SW480 (cell line): ENCODE data around the gene ITGB3BP.
"Not testable (repeated sequence)": the region's sequence is repeated elsewhere in the genome, so short reads cannot be mapped to it uniquely, and the experiment has no call there.

ENCODE experiments used
- DNase-seq: peaks from one replicate; pipeline ENCODE4 v3.0.0-alpha.2; 2016; ENCODE audit warnings: low spot score

The ITGB3BP gene

GRCh38 chr1:63522891-63523728 lies at the start of gene ITGB3BP, which contains the start of gene EFCAB7:
ITGB3BP (minus strand) TSS chr1:63523225; CDS start chr1:63523133, 92 bp downstream.
EFCAB7 (plus strand) TSS chr1:63523525; CDS start chr1:63525573, 2,048 bp downstream.
- DNase-seq = peak; percentile 97

GRCh38 chr1:63572686-63573085 lies 49.7 kb upstream of the ITGB3BP start:
- not testable (repeated sequence) for DNase-seq

GRCh38 chr1:63569640-63570316 lies 46.8 kb upstream of the ITGB3BP start:
- no peak for DNase-seq

DNA sequence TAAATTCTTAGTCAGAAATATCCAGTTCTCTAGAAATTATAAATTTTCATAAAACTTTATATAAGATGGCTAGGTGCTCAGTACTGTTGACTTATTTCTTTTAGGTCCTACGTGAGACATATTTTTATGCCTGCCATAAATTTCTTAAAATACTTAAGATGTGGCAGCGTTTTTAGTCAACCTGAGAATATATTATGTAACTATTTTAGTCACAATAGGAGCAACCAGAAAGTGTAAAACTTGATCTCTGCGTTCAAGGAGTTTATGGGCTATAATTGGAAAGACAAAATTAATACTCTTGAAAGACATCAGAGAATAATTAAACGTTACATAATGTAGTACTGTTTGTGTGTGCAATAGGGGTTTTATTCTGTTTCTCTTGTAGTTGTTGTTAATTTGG lies 46.0 kb upstream of the ITGB3BP start:
- no peak for DNase-seq

DNA sequence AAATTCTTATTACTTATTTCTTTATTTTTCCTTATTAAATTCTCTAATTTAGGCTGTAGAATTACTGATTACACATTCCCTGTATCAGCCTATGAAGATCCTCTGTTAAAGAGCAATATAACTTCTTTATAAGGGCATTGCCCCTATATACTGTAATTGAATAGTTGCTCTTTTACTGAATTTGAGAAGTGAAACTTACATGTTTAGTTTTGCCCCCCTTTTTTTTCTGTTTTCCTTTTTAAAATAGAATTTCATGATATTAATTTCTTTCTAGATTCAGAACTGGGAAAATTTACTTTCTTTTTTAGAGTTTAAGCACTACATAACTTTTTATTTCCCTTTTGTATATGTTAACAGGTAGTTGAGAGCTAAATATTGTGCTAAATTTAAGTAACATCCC lies 40.7 kb upstream of the ITGB3BP start:
- no peak for DNase-seq

GRCh38 chr1:63559357-63559756 lies 36.3 kb upstream of the ITGB3BP start:
- no peak for DNase-seq

- peak; percentile 11 for DNase-seq
Observed at GRCh38 chr1:63557365-63557987, 34.5 kb upstream of the ITGB3BP start.

- DNase-seq = no peak
Observed at GRCh38 chr1:63555480-63555879, 32.5 kb upstream of the ITGB3BP start.

DNA sequence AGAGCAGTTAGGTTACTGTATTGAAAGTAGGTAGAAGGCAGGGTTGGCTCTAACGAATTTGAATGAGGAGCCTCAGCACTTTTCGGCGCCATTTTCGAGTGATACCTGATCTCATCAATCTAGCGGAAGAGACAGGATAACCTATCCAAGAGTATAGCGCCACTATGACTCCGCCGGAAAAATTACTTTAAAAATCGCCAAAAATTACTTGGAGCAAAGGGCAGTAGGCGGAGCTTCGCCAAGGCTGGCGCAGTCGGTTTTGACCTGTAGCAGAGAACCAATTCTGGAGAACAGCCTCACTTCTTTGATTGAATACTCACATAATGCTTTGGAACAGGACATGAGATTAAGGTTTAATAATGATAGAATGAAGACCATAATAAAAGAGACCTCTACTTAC lies 25.9 kb upstream of the ITGB3BP start:
- DNase-seq = no peak

DNA sequence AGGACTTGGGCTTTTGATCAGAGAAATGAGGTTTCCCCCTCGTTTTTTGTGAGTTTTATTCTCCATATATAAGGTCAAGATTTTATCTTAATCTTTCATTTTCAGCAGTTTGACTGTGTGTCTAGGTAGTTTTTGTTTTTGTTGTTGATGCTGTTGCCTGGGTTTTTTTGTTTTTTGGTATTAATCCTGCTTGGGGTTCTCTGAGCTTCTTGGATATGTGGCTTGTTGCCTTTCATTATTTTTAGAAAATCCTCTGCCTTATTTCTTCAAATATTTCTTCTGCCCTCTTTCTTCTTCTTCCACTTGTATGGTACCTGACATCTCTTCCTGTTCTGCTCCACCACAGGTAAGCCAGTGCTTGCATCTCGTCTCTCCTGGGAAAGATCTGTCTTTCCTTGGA lies 25.3 kb upstream of the ITGB3BP start:
- DNase-seq = no peak

- DNase-seq = no peak
Observed at GRCh38 chr1:63547621-63548294, 24.7 kb upstream of the ITGB3BP start.

DNA sequence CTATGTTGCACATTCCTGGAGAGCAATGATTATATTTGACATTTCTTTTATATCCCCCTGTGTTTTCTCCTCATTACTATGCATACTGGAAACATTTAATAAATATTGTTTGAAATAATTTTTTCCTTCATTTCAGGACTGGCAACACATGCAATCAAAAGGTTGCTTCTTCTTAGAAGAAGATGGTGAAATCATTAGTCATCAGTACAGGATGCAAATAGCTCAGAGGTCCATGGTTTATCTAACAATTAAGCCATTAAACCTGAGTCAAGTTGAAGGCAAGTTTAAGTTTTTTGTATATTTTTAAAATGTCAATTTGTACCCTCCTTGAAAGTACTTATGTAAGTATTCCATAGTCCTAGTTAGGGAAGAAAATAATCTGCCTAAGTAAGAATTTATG lies 22.8 kb upstream of the ITGB3BP start:
- no peak for DNase-seq

- peak; percentile 24 for DNase-seq
Observed at GRCh38 chr1:63537940-63538339, 14.9 kb upstream of the ITGB3BP start.

DNA sequence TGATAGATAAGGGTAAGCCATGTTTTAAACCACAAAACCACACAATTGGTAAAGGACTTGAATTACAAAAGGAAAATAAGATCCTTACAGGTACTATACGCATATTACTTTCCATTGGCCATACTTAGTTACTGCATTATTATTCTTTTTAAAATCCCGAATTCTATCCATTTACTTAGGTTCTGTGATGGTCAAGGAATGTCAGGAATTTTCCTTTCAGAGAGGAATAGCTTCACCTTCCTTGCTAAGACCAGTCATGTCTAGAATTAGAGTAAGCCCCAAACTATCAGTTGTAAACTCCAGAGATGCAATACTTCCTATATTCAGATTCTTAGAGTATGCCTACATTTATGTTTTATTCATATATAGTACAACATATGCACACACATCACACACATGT lies 14.0 kb upstream of the ITGB3BP start:
- no peak for DNase-seq

DNA sequence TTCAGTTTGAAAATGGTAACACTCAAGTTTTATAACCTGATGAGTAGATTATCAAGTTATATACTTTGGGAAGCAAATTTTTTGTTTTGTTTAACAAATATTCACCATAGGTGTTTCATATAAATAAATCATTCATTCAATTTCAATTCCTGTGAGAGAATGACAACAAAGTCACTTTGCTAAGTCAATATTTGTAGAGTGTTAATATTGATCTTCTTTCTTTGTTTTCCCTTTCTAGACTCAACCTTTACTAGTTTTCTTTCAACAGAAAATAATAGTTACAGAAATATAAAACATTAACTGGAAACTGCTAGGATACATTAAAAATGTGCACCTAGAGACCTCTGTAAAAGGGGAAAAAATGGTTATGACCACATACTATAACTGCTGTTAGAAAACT lies 11.4 kb upstream of the ITGB3BP start:
- DNase-seq = no peak

GRCh38 chr1:63533931-63534330 lies 10.9 kb upstream of the ITGB3BP start:
- no peak for DNase-seq

DNA sequence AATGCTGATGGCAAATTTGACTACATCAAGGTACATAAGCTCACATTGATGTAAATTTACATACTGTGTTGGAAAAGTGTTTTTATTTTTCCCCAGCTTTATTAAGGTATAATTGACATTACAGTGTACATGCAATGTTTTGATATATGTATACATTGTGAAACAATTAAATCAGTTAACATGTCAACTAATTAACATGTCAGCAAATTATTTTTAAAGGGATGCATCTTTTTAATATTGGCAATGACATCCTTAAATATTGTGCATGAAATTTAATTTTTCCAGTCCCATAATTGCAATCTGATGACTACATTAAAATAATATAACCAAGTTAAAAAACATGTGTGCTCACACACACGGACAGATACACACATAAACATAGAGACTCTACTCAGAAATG lies 9.7 kb upstream of the ITGB3BP start:
- DNase-seq = no peak

DNA sequence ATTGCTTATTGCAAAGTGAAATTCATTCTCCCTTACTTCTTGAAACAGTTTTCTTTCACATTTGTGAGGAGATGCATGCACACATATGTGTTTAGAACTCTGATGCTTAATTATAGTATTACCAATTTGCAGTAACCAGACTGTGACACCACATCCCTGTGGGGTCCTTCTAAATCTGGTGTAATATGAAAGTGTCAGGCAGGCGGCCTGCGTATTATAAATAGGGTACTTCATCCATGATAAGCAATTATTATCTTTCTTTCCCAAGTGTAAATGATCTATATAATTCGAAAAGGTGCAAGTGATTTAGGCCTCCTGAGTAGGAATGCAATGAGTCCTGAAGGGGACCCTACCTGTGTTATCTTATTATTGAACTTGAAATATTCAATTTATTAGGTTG lies 1.2 kb upstream of the ITGB3BP start:
- no peak for DNase-seq

GRCh38 chr1:63523738-63524137 lies 713 bp upstream of the ITGB3BP start:
- peak; percentile 29 for DNase-seq

GRCh38 chr1:63516629-63517028 lies 6.4 kb downstream of the ITGB3BP start:
- no peak for DNase-seq

- DNase-seq = no peak
Observed at GRCh38 chr1:63512584-63512983, 10.4 kb downstream of the ITGB3BP start.

DNA sequence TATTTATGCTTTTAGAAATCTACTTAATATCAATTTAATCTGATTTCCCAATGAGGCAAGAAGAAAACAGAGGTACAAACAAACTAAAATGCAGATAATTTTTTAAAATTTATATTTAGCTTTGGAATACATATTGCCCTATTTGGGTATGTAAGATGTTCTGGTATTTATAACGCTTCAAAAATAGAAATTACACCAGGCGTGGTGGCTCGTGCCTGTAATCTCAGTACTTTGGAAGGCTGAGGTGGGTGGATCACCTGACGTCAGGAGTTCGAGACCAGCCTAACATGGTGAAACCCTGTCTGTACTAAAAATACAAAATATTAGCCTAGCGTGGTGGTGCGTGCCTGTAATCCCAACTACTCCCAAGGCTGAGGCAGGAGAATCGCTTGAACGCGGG lies 13.3 kb downstream of the ITGB3BP start:
- no peak for DNase-seq
